Endothelial cell of umbilical vein (primary cell): ENCODE data around the gene KRTAP10-5. TPM values are rescaled to one million over a fixed set of nuclear protein-coding genes. Genes with fewer than 3 reads are reported as not detected.

Source experiments
- BruUV-seq: library from RNA; stranded (reverse); fragments of 400-500 nt; replicated peaks from 2 replicates; lab custom pipeline; 2021; lab: Mats Ljungman, UMichigan
- CTCF ChIA-PET: fragments of 300-600, 350-600 bp; sonication (Branson Sonifier 250); formaldehyde crosslinking; loops from one replicate; lab custom pipeline; 2021; ENCODE audit warnings: antibody characterized with exemption, inconsistent platforms; lab: Charles Lee
- POLR2A ChIA-PET: fragments of 300-600, 350-600 bp; sonication (Branson Sonifier 250); formaldehyde crosslinking; loops from one replicate; lab custom pipeline; 2021; ENCODE audit warnings: antibody characterized with exemption, inconsistent platforms; lab: Charles Lee
- DNase-seq: peaks from one replicate; pipeline ENCODE4 v3.0.0-alpha.2; 2011; ENCODE audit warnings: low read depth, low spot score
- FAIRE-seq: peaks from 2 replicates; lab custom pipeline; 2011; peaks lifted over from hg19 to GRCh38; lab: Jason Lieb, UNC
- H2AFZ ChIP-seq: 2 replicates; pipeline ENCODE4 v1.6.0; 2012; ENCODE audit warnings: low read depth, low read length, control low read depth, inconsistent platforms
- H3K27ac ChIP-seq: 2 replicates; pipeline ENCODE4 v1.5.1; 2011; ENCODE audit warnings: low read depth, mild to moderate bottlenecking, control low read depth, low read length, moderate library complexity; ENCODE audit not compliant: insufficient read depth
- H3K27me3 ChIP-seq, 2 experiments: 2 replicates each; pipeline versions ENCODE4 v1.6.0 to v1.6.1; 2011; ENCODE audit warnings: low read length in 2 of 2, mixed read lengths in 1 of 2; ENCODE audit not compliant: control insufficient read depth in 2 of 2, insufficient read depth in 2 of 2
- H3K36me3 ChIP-seq, 2 experiments: 2 replicates in 1 of 2; 3 replicates in 1 of 2; pipeline ENCODE4 v1.5.1; 2011; ENCODE audit warnings: low read length in 2 of 2, mild to moderate bottlenecking in 1 of 2, moderate library complexity in 1 of 2; ENCODE audit not compliant: control insufficient read depth in 2 of 2, insufficient read depth in 2 of 2; ENCODE audit errors: extremely low read depth in 1 of 2
- H3K4me1 ChIP-seq: 3 replicates; pipeline ENCODE4 v1.5.1; 2011; ENCODE audit warnings: mild to moderate bottlenecking, low read length; ENCODE audit not compliant: control insufficient read depth, insufficient read depth; ENCODE audit errors: extremely low read depth
- H3K4me2 ChIP-seq: 2 replicates; pipeline ENCODE4 v1.6.1; 2011; ENCODE audit warnings: low read length, control low read depth, mixed read lengths; ENCODE audit not compliant: insufficient read depth
- H3K4me3 ChIP-seq, 3 experiments: fragments of 200-600 bp in 1 of 3; sonication (generic), shearing (Covaris generic) in 1 of 3; replicated peaks in 1 of 3; 2 replicates each; pipeline ENCODE4 v1.5.1; 2011 to 2016; ENCODE audit warnings: control low read depth in 3 of 3, low read length in 3 of 3, mild to moderate bottlenecking in 2 of 3, inconsistent platforms in 1 of 3, low read depth in 1 of 3, moderate library complexity in 1 of 3; ENCODE audit not compliant: insufficient read depth in 1 of 3
- H3K79me2 ChIP-seq: 2 replicates; pipeline ENCODE4 v1.6.0; 2012; ENCODE audit warnings: low read length, inconsistent platforms; ENCODE audit not compliant: control insufficient read depth, insufficient read depth
- H3K9ac ChIP-seq: replicated peaks from 2 replicates; pipeline ENCODE3; 2011; ENCODE audit warnings: low read length, control low read depth; ENCODE audit not compliant: insufficient read depth; ENCODE audit errors: extremely low read depth
- H3K9me1 ChIP-seq: replicated peaks from 3 replicates; pipeline ENCODE4 v1.6.0; 2011; ENCODE audit warnings: mild to moderate bottlenecking, low read length; ENCODE audit not compliant: control insufficient read depth, insufficient read depth; ENCODE audit errors: extremely low read depth
- H3K9me3 ChIP-seq: replicated peaks from 2 replicates; pipeline ENCODE4 v1.5.1; 2012; ENCODE audit warnings: low read length, inconsistent platforms; ENCODE audit not compliant: control insufficient read depth, insufficient read depth
- H4K20me1 ChIP-seq: replicated peaks from 2 replicates; pipeline ENCODE3; 2011; ENCODE audit warnings: mild to moderate bottlenecking, low read length; ENCODE audit not compliant: control insufficient read depth, insufficient read depth; ENCODE audit errors: extremely low read depth
- CTCF ChIP-seq, 2 donors: IDR thresholded peaks; 1 replicate in 1 of 2; 2 replicates in 1 of 2; pipeline ENCODE4 v1.5.1; 2011; ENCODE audit warnings: low read length in 2 of 2, mild to moderate bottlenecking in 2 of 2, moderate library complexity in 2 of 2, control low read depth in 1 of 2, inconsistent platforms in 1 of 2, low read depth in 1 of 2; ENCODE audit not compliant: insufficient read depth in 1 of 2; ENCODE audit errors: extremely low read depth in 1 of 2
- EZH2 ChIP-seq: IDR thresholded peaks from 2 replicates; pipeline ENCODE4 v1.6.1; 2012; ENCODE audit warnings: borderline replicate concordance, low read depth, mild to moderate bottlenecking, moderate library complexity, low read length, inconsistent platforms; ENCODE audit not compliant: severe bottlenecking
- FOS ChIP-seq: IDR thresholded peaks from 2 replicates; pipeline ENCODE4 v1.6.1; 2011; ENCODE audit warnings: mild to moderate bottlenecking, low read length, moderate library complexity, borderline replicate concordance; ENCODE audit not compliant: insufficient read depth
- GATA2 ChIP-seq: IDR thresholded peaks from 2 replicates; pipeline ENCODE4 v1.7.0; 2011; ENCODE audit warnings: low read depth, mild to moderate bottlenecking, moderate library complexity, mixed read lengths, low read length; ENCODE audit not compliant: insufficient read length, insufficient read depth
- JUN ChIP-seq: IDR thresholded peaks from 2 replicates; pipeline ENCODE4 v1.6.1; 2011; ENCODE audit warnings: borderline replicate concordance, low read depth; ENCODE audit not compliant: insufficient read length, insufficient read depth
- MAX ChIP-seq: IDR thresholded peaks from 2 replicates; pipeline ENCODE4 v1.6.1; 2011; ENCODE audit not compliant: insufficient read depth, insufficient read length
- MYC ChIP-seq: IDR thresholded peaks from one replicate; pipeline ENCODE4 v1.6.1; 2011; ENCODE audit warnings: mild to moderate bottlenecking, low read depth, low read length
- POLR2A ChIP-seq: IDR thresholded peaks from 2 replicates; pipeline ENCODE4 v1.6.1; 2012; ENCODE audit warnings: low read depth, mild to moderate bottlenecking, control low read depth, low read length
- POLR2AphosphoS5 ChIP-seq: IDR thresholded peaks from 2 replicates; pipeline ENCODE4 v1.6.1; 2012; ENCODE audit warnings: low read depth, mild to moderate bottlenecking, control low read depth, low read length, moderate library complexity; ENCODE audit not compliant: insufficient read depth
- dilution Hi-C: fragments of 300-500 bp; cut with MboI; formaldehyde crosslinking; loops from one replicate; pipeline ENCODE4 v1.15.0; 2019; ENCODE audit warnings: low sequenced_read_pairs; ENCODE audit not compliant: extremely low pct_ligation_motif_present
- intact Hi-C: fragments of 100-400 bp; cut with micrococcal nuclease; formaldehyde crosslinking; loops from one replicate; pipeline ENCODE4 v1.10.0; 2022
- polyA plus RNA-seq, 4 experiments: library from polyadenylated mRNA; depleted of rRNA in 3 of 4; stranded (reverse) in 3 of 4; unstranded in 1 of 4; fragments of >200 nt; gene quantifications; 2 replicates each; pipeline versions ENCODE4 v1.2.1 to v1.2.3, GENCODE V29; 2011 to 2012; ENCODE audit warnings: missing spikeins in 1 of 4
- total RNA-seq: library from RNA; stranded (reverse); gene quantifications from 2 replicates; pipeline ENCODE4 v1.2.3, GENCODE V29; 2021

The KRTAP10-5 gene
- total and polyA plus RNA-seq, 2 donors (not counting 3 experiments of a cell fraction or from before 2014, with no cell fraction given) = not detected

- Histone ChIP-seq H3K27me3 (no peaks in the 10 kb centered on the region), H3K36me3 (no peaks in the 10 kb centered on the region), H4K20me1 (no peaks in the 10 kb centered on the region), H3K4me1 (no peaks in the 10 kb centered on the region), H3K9me3 (no peaks in the 10 kb centered on the region), H2AFZ (no peak overlapping the region), H3K27ac (no peak overlapping the region), H3K79me2 (no peaks in the 10 kb centered on the region), H3K4me2 (no peak overlapping the region), H3K4me3 (no peak overlapping the region), H3K9me1 (no peaks in the 10 kb centered on the region), H3K9ac (no peak overlapping the region)
- dilution Hi-C loops = no loop called here
- TF ChIP-seq EZH2 = no peak
- no peak for TF ChIP-seq JUN
- TF ChIP-seq POLR2AphosphoS5 = no peak
- TF ChIP-seq MAX = no peak
- TF ChIP-seq POLR2A = no peak
- TF ChIP-seq FOS = no peak
- TF ChIP-seq GATA2 = no peak
- no peak for TF ChIP-seq CTCF (IDR thresholded peaks at IDR 0.05; ENCODE audit: extremely low read depth in 1 of 2, insufficient read depth in 1 of 2, low read depth in 1 of 2, low read length in 2 of 2)
- TF ChIP-seq MYC = no peak
- no peak for DNase-seq
- intact Hi-C loops = no loop called here
- POLR2A ChIA-PET = no interaction called here
- no TSS peak for BruUV-seq
- FAIRE-seq = no peak
- CTCF ChIA-PET = interaction anchor here (1.5 kb wide), 1 partner anchor 13 kb away, joined by 3 read pairs; no protein-coding TSS in a partner anchor
Measured at GRCh38 chr21:44530903-44531605, 49.4 kb downstream of the KRTAP10-5 start.
